ENCODE data around the gene VENTX. TPM values are rescaled to one million over a fixed set of nuclear protein-coding genes. Genes with fewer than 3 reads are reported as not detected.

Gene VENTX
- total RNA-seq, 1 experiment from 2014 or later = 28.0 TPM

DNA sequence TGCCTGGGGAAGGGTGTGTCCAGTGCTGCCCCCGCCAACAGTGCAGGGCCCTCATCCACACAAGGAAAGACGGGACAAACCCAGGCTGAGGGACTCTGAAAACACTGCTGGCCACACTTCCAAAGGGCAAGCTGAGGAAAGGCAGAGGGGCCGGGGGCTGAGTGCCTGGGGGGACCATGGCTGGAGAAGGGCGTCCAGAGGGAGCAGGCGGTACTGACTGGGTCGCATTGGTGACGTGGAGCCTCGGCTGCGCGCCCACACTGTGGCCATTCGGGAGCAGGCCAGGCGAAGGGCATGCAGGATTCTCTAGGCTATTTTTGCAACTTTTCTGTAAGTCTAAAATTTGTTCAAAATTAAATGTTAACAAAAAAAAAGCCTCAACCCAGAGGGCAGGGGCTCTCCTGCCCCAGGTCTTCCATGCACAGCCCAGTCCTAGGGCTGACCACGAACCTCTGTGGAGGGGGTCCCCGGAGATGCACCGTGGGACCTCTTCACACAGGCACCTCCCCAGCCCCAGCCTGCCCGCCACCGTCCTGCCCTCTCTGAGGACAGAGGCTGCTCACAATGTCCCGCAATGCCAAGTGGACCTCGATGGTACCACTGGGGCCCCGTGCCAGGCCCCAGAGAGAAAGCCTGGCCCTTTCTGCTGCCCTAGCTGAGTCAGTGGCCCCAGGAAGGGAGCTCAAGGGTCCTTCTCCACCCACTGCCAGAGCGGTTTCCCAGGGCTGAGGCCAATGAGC is 28.6 kb downstream of the VENTX start (continued):
- TF ChIP-seq, protein P1, sequence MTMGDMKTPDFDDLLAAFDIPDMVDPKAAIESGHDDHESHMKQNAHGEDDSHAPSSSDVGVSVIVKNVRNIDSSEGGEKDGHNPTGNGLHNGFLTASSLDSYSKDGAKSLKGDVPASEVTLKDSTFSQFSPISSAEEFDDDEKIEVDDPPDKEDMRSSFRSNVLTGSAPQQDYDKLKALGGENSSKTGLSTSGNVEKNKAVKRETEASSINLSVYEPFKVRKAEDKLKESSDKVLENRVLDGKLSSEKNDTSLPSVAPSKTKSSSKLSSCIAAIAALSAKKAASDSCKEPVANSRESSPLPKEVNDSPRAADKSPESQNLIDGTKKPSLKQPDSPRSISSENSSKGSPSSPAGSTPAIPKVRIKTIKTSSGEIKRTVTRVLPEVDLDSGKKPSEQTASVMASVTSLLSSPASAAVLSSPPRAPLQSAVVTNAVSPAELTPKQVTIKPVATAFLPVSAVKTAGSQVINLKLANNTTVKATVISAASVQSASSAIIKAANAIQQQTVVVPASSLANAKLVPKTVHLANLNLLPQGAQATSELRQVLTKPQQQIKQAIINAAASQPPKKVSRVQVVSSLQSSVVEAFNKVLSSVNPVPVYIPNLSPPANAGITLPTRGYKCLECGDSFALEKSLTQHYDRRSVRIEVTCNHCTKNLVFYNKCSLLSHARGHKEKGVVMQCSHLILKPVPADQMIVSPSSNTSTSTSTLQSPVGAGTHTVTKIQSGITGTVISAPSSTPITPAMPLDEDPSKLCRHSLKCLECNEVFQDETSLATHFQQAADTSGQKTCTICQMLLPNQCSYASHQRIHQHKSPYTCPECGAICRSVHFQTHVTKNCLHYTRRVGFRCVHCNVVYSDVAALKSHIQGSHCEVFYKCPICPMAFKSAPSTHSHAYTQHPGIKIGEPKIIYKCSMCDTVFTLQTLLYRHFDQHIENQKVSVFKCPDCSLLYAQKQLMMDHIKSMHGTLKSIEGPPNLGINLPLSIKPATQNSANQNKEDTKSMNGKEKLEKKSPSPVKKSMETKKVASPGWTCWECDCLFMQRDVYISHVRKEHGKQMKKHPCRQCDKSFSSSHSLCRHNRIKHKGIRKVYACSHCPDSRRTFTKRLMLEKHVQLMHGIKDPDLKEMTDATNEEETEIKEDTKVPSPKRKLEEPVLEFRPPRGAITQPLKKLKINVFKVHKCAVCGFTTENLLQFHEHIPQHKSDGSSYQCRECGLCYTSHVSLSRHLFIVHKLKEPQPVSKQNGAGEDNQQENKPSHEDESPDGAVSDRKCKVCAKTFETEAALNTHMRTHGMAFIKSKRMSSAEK (CRISPR knock-in tag; IDR thresholded peaks at IDR 0.05; ENCODE audit: borderline replicate concordance) = no peak
- TF ChIP-seq, protein P2, sequence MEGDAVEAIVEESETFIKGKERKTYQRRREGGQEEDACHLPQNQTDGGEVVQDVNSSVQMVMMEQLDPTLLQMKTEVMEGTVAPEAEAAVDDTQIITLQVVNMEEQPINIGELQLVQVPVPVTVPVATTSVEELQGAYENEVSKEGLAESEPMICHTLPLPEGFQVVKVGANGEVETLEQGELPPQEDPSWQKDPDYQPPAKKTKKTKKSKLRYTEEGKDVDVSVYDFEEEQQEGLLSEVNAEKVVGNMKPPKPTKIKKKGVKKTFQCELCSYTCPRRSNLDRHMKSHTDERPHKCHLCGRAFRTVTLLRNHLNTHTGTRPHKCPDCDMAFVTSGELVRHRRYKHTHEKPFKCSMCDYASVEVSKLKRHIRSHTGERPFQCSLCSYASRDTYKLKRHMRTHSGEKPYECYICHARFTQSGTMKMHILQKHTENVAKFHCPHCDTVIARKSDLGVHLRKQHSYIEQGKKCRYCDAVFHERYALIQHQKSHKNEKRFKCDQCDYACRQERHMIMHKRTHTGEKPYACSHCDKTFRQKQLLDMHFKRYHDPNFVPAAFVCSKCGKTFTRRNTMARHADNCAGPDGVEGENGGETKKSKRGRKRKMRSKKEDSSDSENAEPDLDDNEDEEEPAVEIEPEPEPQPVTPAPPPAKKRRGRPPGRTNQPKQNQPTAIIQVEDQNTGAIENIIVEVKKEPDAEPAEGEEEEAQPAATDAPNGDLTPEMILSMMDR (IDR thresholded peaks at IDR 0.05) = no peak
- no peak for TF ChIP-seq ZNF232 (CRISPR knock-in tag; IDR thresholded peaks at IDR 0.05)
- TF ChIP-seq ELF4 (CRISPR knock-in tag; IDR thresholded peaks at IDR 0.05; ENCODE audit: low read depth) = no peak
- no peak for TF ChIP-seq MXD4 (CRISPR knock-in tag; IDR thresholded peaks at IDR 0.05; ENCODE audit: borderline replicate concordance)
- no peak for TF ChIP-seq HMGA2 (CRISPR knock-in tag; IDR thresholded peaks at IDR 0.05)

DNA sequence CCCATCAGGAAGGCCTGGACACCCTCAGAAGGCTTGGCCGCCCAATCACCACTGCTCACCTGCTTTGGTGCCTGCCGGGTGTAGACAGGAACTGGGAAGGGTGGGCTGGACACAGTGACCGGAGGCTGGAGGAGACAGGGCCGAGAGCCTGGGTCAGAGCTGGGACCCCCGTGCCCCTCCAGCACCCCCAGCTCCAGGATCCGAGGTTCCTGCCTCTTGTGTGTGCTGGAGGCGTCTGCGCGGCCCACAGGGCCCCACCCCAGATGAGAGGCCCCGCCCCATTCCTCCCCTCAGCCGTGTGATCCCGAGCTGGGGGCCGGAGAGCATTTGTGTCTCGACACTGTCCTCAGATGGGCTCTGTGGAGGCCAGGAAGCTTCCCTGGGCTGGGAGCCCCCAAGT is 29.6 kb downstream of the VENTX start:
- POLR2A ChIA-PET = interaction anchor here (1.1 kb wide), 1 partner anchor 20 kb away, joined by 3 read pairs; no protein-coding TSS in a partner anchor
- Mint-ChIP-seq H3K4me3 (no peak overlapping the region), H3K9me3 (no peaks in the 10 kb centered on the region)
- TF ChIP-seq GTF2I (CRISPR knock-in tag; conservative IDR thresholded peaks at IDR 0.05) (no peak), NFYB (CRISPR knock-in tag; conservative IDR thresholded peaks at IDR 0.05; ENCODE audit: low read depth) (no peak), JAZF1 (CRISPR knock-in tag; IDR thresholded peaks at IDR 0.05) (no peak), HMGA2 (CRISPR knock-in tag; IDR thresholded peaks at IDR 0.05) (no peak), RORB (CRISPR knock-in tag; IDR thresholded peaks at IDR 0.05) (no peak), NFATC4 (CRISPR knock-in tag; IDR thresholded peaks at IDR 0.05) (no peak), ZNF219 (CRISPR knock-in tag; IDR thresholded peaks at IDR 0.05; ENCODE audit: borderline replicate concordance) (no peak), ZBTB21 (CRISPR knock-in tag; IDR thresholded peaks at IDR 0.05; ENCODE audit: borderline replicate concordance) (no peak)
- TF ChIP-seq, protein P3, sequence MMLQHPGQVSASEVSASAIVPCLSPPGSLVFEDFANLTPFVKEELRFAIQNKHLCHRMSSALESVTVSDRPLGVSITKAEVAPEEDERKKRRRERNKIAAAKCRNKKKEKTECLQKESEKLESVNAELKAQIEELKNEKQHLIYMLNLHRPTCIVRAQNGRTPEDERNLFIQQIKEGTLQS (CRISPR knock-in tag; conservative IDR thresholded peaks at IDR 0.05) = no peak
- TF ChIP-seq, protein P4, sequence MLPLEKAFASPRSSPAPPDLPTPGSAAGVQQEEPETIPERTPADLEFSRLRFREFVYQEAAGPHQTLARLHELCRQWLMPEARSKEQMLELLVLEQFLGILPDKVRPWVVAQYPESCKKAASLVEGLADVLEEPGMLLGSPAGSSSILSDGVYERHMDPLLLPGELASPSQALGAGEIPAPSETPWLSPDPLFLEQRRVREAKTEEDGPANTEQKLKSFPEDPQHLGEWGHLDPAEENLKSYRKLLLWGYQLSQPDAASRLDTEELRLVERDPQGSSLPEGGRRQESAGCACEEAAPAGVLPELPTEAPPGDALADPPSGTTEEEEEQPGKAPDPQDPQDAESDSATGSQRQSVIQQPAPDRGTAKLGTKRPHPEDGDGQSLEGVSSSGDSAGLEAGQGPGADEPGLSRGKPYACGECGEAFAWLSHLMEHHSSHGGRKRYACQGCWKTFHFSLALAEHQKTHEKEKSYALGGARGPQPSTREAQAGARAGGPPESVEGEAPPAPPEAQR (CRISPR knock-in tag; IDR thresholded peaks at IDR 0.05) = no peak
- TF ChIP-seq, protein P5, sequence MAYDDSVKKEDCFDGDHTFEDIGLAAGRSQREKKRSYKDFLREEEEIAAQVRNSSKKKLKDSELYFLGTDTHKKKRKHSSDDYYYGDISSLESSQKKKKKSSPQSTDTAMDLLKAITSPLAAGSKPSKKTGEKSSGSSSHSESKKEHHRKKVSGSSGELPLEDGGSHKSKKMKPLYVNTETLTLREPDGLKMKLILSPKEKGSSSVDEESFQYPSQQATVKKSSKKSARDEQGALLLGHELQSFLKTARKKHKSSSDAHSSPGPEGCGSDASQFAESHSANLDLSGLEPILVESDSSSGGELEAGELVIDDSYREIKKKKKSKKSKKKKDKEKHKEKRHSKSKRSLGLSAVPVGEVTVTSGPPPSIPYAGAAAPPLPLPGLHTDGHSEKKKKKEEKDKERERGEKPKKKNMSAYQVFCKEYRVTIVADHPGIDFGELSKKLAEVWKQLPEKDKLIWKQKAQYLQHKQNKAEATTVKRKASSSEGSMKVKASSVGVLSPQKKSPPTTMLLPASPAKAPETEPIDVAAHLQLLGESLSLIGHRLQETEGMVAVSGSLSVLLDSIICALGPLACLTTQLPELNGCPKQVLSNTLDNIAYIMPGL (CRISPR knock-in tag; IDR thresholded peaks at IDR 0.05) = no peak
- TF ChIP-seq, protein P6, sequence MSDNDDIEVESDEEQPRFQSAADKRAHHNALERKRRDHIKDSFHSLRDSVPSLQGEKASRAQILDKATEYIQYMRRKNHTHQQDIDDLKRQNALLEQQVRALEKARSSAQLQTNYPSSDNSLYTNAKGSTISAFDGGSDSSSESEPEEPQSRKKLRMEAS (CRISPR knock-in tag; IDR thresholded peaks at IDR 0.05) = no peak
- TF ChIP-seq, protein P7, sequence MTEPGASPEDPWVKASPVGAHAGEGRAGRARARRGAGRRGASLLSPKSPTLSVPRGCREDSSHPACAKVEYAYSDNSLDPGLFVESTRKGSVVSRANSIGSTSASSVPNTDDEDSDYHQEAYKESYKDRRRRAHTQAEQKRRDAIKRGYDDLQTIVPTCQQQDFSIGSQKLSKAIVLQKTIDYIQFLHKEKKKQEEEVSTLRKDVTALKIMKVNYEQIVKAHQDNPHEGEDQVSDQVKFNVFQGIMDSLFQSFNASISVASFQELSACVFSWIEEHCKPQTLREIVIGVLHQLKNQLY (CRISPR knock-in tag; IDR thresholded peaks at IDR 0.05) = no peak
- TF ChIP-seq, protein P8, sequence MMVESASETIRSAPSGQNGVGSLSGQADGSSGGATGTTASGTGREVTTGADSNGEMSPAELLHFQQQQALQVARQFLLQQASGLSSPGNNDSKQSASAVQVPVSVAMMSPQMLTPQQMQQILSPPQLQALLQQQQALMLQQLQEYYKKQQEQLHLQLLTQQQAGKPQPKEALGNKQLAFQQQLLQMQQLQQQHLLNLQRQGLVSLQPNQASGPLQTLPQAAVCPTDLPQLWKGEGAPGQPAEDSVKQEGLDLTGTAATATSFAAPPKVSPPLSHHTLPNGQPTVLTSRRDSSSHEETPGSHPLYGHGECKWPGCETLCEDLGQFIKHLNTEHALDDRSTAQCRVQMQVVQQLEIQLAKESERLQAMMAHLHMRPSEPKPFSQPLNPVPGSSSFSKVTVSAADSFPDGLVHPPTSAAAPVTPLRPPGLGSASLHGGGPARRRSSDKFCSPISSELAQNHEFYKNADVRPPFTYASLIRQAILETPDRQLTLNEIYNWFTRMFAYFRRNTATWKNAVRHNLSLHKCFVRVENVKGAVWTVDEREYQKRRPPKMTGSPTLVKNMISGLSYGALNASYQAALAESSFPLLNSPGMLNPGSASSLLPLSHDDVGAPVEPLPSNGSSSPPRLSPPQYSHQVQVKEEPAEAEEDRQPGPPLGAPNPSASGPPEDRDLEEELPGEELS (CRISPR knock-in tag; IDR thresholded peaks at IDR 0.05) = no peak
- TF ChIP-seq, protein P9, sequence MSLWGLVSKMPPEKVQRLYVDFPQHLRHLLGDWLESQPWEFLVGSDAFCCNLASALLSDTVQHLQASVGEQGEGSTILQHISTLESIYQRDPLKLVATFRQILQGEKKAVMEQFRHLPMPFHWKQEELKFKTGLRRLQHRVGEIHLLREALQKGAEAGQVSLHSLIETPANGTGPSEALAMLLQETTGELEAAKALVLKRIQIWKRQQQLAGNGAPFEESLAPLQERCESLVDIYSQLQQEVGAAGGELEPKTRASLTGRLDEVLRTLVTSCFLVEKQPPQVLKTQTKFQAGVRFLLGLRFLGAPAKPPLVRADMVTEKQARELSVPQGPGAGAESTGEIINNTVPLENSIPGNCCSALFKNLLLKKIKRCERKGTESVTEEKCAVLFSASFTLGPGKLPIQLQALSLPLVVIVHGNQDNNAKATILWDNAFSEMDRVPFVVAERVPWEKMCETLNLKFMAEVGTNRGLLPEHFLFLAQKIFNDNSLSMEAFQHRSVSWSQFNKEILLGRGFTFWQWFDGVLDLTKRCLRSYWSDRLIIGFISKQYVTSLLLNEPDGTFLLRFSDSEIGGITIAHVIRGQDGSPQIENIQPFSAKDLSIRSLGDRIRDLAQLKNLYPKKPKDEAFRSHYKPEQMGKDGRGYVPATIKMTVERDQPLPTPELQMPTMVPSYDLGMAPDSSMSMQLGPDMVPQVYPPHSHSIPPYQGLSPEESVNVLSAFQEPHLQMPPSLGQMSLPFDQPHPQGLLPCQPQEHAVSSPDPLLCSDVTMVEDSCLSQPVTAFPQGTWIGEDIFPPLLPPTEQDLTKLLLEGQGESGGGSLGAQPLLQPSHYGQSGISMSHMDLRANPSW (CRISPR knock-in tag; conservative IDR thresholded peaks at IDR 0.05; ENCODE audit: low read depth) = no peak

More for the DNA sequence above, 29.6 kb downstream of the VENTX start:
- Mint-ChIP-seq H3K36me3 (no peaks in the 10 kb centered on the region), H3K27ac (no peak overlapping the region), H3K4me1 (no peaks in the 10 kb centered on the region), H3K27me3 (ENCODE audit: low read depth) (peaks cover 19% of the 10 kb centered on the region)
- ATAC-seq = peak; percentile 27
- CTCF ChIA-PET = interaction anchor here (1.0 to 2.0 kb wide), 9 partner anchors 9 to 124 kb away, joined by 3 to 20 read pairs (median 5); partner anchors contain the start of gene ADAM8
- no peak for DNase-seq (ENCODE audit: low spot score)
